UCSD-AML1 (cell line): ENCODE results near the gene CLCF1.

Experiments used
- DNase-seq: peaks from one replicate; lab custom pipeline; 2025; ENCODE audit not compliant: unreplicated experiment; lab: John Stamatoyannopoulos, UW

Gene CLCF1

GRCh38 chr11:67396587-67397389 is 23.4 kb upstream of the CLCF1 start:
- DNase-seq = no peak

GRCh38 chr11:67396259-67396581 is 22.8 kb upstream of the CLCF1 start:
- no peak for DNase-seq

- no peak for DNase-seq
Measured at GRCh38 chr11:67395555-67396258, 22.3 kb upstream of the CLCF1 start.

- DNase-seq = no peak
Measured at GRCh38 chr11:67393990-67394389, 20.6 kb upstream of the CLCF1 start.

- no peak for DNase-seq
Measured at GRCh38 chr11:67393437-67393836, 20.0 kb upstream of the CLCF1 start.

- DNase-seq = no peak
Measured at GRCh38 chr11:67392183-67392715, 18.9 kb upstream of the CLCF1 start.

- peak; percentile 91 for DNase-seq
Measured at GRCh38 chr11:67391304-67392182, 18.1 kb upstream of the CLCF1 start, which contains the start of gene RAD9A. Gene RAD9A, plus strand, starts transcription at chr11:67391986. Its CDS starts 59 bp downstream, at chr11:67392045.

- no peak for DNase-seq
Measured at GRCh38 chr11:67390947-67391303, 17.5 kb upstream of the CLCF1 start.

GRCh38 chr11:67389477-67389876 is 16.1 kb upstream of the CLCF1 start:
- peak; percentile 37 for DNase-seq

GRCh38 chr11:67387518-67387917 is 14.1 kb upstream of the CLCF1 start:
- DNase-seq = no peak

- DNase-seq = no peak
Measured at GRCh38 chr11:67387069-67387468, 13.7 kb upstream of the CLCF1 start.

GRCh38 chr11:67384851-67385366 is 11.5 kb upstream of the CLCF1 start:
- no peak for DNase-seq

GRCh38 chr11:67382276-67383136 is 9.1 kb upstream of the CLCF1 start:
- DNase-seq = peak; percentile 80

- DNase-seq = no peak
Measured at GRCh38 chr11:67381244-67381972, 8.0 kb upstream of the CLCF1 start.

GRCh38 chr11:67379061-67380058 is 6.0 kb upstream of the CLCF1 start:
- no peak for DNase-seq

- DNase-seq = no peak
Measured at GRCh38 chr11:67378544-67378943, 5.1 kb upstream of the CLCF1 start.

GRCh38 chr11:67376873-67377808 is 3.7 kb upstream of the CLCF1 start:
- no peak for DNase-seq
